HG03045 (cell line): ENCODE data around the gene LRRK1.

Experiments
- ATAC-seq: cut with Tn5 transposase; IDR thresholded peaks from one replicate; pipeline ENCODE4 v1.9.1; 2021; ENCODE audit warnings: mild to moderate bottlenecking, moderate library complexity; ENCODE audit not compliant: unreplicated experiment

The LRRK1 gene

GRCh38 chr15:100909565-100909964 is 9.6 kb upstream of the LRRK1 start:
- no peak for ATAC-seq

- no peak for ATAC-seq
These were observed 8.9 kb upstream of the LRRK1 start for GRCh38 chr15:100909989-100910955.

- ATAC-seq, result no peak
These were observed 8.1 kb upstream of the LRRK1 start for GRCh38 chr15:100911086-100911485.

- ATAC-seq, result no peak
These were observed 5.2 kb upstream of the LRRK1 start for GRCh38 chr15:100913961-100914360.

GRCh38 chr15:100914876-100915275 is 4.3 kb upstream of the LRRK1 start:
- no peak for ATAC-seq

GRCh38 chr15:100918034-100918689 is 995 bp upstream of the LRRK1 start:
- ATAC-seq, result peak; percentile 59

- ATAC-seq, result peak; percentile 23
These were observed 586 bp downstream of the LRRK1 start for GRCh38 chr15:100919481-100920405.

GRCh38 chr15:100920516-100921135 is 1.5 kb downstream of the LRRK1 start:
- ATAC-seq, result no peak

- no peak for ATAC-seq
These were observed 3.3 kb downstream of the LRRK1 start for GRCh38 chr15:100922192-100923040.

- ATAC-seq, result no peak
These were observed 3.9 kb downstream of the LRRK1 start for GRCh38 chr15:100923076-100923475.

GRCh38 chr15:100923902-100924301 is 4.7 kb downstream of the LRRK1 start:
- no peak for ATAC-seq

- ATAC-seq, result no peak
These were observed 5.3 kb downstream of the LRRK1 start for GRCh38 chr15:100924436-100924835.

- ATAC-seq, result no peak
These were observed 6.3 kb downstream of the LRRK1 start for GRCh38 chr15:100925480-100925879.

GRCh38 chr15:100926258-100926657 is 7.1 kb downstream of the LRRK1 start:
- ATAC-seq, result no peak

- no peak for ATAC-seq
These were observed 8.0 kb downstream of the LRRK1 start for GRCh38 chr15:100926971-100927756.

GRCh38 chr15:100928632-100929280 is 9.6 kb downstream of the LRRK1 start:
- ATAC-seq, result no peak

- no peak for ATAC-seq
These were observed 10.5 kb downstream of the LRRK1 start for GRCh38 chr15:100929641-100930042.

GRCh38 chr15:100930306-100930848 is 11.2 kb downstream of the LRRK1 start:
- no peak for ATAC-seq
